ENCODE data around the gene TNS3.

The TNS3 gene

GRCh38 chr7:47314248-47314647 is 267.7 kb downstream of the TNS3 start:
- no peak for DNase-seq

DNA sequence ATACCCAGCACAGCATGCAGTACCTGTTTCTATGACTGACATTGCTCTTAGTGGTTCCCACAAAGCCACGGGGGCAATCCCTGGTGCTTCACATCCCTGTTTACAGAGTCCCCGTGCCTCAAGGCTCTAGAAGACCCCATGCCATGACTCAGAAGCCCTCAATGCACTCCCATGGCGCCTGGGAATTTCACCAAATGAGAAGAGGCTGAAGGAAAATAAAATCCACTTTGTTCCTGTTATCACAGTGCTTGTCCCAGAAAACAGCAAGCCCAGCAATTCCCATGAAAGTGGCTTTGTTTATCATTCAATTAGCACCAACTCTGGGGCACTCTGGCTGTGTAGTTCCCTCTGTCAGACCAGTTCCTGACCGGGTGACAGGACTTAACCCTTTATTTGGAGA is 268.3 kb downstream of the TNS3 start:
- no peak for DNase-seq

DNA sequence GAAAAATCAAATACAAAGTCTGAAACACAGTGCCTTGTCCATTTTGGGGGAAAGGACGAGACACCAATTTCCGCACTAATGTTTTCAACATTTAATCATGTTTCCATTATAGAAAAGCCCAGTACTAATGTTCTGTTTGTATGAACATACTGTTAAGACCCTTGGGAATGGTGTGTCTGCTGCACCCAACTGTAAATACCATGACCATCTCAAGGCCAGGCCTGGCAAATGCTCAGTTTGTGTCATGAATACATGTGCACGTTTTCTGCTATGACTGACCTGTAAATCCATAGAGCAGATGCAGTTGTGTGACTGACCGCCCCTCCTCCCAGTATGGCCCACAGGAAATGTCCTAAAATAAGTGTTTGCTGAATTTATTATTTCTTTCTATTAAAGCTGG is 270.0 kb downstream of the TNS3 start:
- no peak for DNase-seq

GRCh38 chr7:47310020-47310419 is 271.9 kb downstream of the TNS3 start:
- no peak for DNase-seq

DNA sequence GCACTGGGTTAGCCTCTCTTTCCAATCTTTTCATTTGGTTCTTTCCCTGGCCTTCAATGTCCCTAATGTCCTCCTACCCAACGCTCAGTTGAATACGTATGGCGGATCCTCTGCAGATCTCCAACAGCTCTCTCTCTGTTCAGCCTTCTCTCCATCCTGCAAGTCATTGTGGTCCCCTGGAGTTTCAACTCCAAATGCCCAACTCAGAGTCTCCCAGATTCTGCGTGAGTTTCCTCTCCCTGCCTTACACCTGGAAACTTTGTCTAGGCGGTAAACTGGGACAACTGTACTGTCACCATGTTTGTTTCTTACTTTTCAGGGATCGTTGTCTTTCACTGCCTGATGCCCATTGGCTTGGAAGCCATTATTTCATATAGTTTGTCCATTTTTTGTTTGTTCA is 273.1 kb downstream of the TNS3 start:
- DNase-seq = no peak

- DNase-seq = no peak
Measured at GRCh38 chr7:47307311-47307710, 274.6 kb downstream of the TNS3 start.

DNA sequence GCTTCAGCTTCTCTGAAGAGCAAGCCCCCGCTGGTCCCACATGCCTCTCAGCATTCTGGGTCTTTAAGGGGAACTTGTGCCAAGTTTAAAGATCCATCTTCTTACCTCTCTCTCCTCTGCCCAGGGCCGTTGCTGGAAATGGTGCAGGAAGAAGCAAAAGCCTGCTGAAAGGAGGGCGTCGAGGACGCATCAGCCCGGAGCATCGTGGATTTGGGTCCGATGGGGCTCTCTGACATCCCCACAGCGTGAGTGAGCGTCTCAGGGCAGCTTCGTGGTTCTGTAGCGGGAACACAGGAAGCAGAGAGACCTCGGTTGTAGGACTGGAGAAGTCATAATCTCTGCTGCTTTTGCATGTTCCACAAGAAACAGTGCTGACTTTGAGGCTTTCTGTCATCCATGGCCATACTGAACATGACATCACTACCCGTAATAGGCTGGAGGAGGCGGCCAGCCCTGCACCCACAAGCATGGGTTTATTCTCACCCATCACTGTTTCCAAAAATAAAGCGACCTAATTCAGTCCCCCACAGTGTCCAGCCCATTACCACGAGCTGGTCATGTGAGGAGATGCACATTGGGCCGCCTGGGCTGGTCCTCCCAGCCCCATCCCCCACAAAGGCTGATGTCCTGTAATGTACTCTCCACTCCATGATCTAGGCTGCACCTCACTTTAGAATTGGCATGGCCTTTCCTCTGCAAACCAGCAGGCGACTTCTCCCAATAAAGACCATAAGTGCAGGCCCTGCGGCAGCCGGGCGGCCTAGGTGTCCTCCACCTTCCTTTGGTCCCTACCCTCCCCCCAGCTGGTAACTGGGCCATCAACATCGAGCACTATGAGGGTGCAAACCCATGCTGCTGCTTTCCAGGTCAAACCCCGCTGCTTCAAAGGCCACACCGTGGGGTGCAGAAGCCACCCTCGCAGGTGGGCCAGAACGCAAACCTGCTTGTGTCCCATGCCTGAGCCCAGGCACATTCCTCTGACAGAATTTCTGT is 276.9 kb downstream of the TNS3 start:
- no peak for DNase-seq

GRCh38 chr7:47303695-47304453 is 278.0 kb downstream of the TNS3 start:
- DNase-seq = no peak

DNA sequence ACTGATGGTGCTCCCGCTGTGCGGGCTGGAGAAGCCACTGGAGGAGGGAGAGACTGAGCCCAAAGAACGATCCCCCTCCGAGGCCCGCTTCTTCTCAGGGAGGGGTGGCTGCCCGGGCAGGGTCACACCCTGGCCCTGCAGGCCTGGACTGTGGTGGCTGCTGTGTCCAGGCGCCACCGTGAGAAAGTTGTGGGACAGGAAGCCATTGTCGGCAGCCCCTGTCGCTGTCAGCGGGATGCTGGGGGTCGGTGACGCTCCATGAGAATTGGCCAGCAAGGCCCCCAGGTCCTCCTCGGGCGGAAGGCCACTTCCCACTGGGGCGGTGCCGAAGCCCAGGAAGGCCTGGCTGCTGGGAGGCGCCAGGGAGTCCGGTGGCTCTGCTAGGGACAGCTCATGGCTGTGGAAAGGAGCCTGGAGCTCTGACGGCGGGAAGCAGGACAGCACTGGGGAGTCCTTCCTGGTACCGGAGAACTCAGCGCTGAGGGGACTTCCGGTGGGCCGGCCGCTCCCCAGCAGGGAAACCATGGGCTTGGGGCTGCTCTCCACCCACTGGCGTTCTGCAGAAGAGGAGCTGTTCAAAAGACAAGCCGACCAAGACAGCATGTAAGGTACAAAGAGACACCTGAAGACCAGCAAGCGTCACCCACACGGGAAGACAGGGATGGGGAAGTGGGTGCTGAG is 278.8 kb downstream of the TNS3 start:
- DNase-seq = no peak

DNA sequence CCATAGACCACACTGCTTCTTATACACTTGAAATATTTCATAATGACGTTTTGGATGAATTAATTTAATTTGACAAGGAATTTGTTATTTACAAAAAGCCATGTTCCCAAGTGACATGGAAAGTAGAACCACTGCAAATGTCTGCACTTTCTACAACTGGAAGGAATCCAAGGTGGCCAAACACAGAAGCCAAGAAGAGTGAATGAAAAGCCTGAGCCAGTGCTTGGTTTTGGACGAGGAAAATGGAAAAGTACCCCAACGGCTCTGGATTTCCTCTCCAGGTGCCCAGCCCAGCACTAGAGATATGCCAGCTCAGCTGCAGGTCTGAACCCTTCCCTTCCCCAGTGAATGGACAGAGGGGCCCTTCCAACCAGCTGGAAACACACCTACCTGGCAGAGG is 279.4 kb downstream of the TNS3 start:
- no peak for DNase-seq

DNA sequence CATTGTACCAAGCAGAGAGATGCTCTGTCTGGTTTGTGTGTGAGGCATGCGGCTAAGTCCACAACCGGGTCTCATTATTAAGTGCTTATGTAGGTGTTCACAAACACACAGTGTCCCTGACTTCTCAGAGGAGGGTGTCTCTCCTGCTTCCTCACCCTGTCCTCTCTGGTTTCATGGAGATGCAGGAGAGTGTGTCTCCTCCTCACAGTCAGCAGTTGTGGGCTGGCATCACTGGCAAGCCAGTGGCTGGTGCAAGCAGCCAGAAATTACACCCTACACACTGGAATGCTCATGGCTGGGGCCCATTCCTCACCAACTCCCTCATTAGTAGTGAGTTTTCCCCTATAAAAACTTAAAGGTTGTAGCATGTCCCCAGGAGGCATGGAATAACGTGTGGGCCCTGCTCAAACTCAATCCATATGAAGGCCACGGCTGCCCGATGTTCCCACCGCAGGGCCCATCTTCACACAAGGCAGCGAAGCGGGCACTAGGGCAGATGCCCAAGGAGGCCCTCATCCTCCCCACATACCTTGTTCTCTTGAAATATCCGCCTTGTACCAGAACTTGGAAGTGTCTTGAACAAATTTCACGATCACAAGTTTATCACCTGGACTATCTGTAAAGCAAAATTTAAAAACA is 280.1 kb downstream of the TNS3 start:
- DNase-seq = no peak

DNA sequence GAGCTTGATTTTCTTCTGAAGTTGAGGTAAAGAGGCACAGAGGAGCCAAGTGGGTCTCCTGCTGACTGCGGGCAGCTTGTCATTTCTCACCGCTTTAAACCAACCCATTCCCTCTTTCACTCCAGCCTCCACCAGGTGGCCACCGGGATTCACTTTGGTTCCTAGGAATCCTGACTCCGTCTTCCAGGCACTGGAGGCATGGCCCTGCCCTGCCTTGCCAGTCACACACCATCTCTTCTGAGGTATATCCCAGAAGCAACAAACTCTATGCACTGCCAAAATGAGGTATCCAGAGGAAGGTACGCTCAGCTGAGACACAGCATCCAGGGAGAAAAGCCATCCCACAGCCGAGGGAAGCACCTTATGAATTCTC is 280.8 kb downstream of the TNS3 start:
- no peak for DNase-seq

DNA sequence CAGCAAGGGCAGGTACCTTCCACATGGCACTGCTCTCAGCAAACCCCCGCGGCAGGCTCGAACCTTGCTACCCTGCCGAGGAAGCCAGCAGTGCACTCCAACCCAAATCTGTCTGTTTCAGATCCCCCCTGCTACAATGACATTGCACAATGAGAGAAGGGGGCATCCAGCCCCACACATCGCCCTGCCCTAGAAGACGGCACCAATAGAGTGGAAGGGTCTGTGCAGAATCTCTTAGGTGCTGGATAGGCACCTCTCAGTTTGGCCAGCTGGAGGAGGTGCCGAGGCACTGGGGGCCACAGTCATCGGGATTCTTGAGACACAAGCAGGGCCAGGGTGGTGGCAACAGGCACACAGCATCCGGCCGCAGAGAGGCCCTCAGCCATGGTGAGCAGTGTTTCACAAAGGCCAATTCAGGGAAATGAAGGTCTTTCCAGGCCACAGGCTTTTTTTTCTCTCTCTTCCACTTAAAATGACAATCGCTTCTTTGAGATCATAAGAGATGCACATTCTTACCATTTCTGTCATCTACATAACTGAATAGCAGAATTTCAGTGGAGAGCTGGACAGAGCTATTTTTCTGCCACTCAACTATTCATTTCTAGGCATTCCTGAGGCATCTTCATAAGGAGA is 281.3 kb downstream of the TNS3 start:
- no peak for DNase-seq

DNA sequence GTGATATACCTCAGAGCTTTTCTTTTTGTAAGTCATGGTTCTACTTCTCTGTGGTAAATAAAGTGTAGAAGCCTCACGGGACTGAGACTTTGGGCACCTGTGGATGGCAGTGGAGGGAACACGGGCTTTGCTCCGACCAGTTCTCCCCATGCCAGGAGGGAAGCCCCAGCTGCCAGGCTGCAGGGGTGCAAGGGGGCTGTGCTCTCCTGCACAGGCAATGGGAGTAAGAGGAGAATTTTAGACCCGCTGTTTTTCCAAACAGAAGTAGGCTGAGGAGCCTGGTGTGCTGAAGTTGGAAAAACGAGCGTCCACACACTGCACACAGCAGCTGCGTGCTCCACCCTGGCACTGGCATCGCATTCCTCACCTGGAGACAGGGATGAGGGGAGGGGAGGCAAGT is 282.4 kb downstream of the TNS3 start:
- no peak for DNase-seq

DNA sequence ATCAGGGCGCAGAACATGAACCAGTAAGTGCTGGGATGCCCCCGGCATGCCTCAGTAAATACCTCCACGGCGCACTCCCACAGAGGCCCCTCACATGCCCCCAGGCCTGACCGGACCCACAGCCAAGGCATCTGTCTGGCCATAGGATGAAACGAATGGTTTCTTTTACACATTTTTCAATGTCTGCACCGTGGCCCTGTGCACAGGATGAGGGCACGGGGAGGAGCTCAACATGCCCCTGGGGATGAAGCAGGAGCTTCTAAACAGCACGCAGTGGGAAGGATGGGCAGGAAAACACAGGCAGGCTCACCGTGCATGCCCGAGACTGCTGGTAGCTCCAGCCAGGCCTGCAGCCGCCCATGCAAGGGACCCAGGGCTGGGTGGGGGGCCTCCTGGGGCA is 283.3 kb downstream of the TNS3 start:
- DNase-seq = no peak

GRCh38 chr7:47297120-47297519 is 284.8 kb downstream of the TNS3 start:
- no peak for DNase-seq

- no peak for DNase-seq
Measured at GRCh38 chr7:47295606-47296005, 286.3 kb downstream of the TNS3 start.

GRCh38 chr7:47294556-47295222 is 287.2 kb downstream of the TNS3 start:
- DNase-seq = no peak

DNA sequence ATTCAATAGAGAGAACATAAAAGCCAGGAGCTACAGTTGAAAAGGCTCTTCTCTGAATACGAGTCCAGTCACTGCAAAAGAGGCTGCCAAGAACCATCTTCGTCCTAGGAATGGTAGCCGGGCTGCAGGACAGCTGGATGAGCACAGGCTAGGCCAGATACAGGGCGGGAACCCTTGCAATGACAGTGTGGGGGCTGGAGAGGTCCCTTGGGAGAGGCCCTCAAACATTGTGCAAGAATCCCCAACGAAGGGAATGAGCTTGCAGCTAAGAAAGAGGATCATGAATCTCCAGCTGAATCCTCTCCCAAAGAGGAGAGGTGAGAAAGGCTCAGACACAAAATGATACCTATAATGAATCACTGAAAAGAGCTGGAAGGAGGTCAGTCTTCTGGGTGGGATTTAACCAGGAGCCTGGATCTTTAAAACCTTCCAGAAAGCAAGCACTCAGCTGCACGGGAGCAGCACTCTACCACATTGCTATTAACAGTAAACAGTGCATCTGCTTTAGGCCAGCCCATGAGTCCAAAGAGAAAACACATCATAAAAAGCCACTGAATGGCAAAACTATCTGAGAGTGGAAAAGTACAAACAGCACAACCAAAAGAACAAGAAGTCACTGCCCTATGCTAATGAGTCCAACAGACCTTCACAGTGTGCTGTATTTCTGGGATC is 287.9 kb downstream of the TNS3 start:
- no peak for DNase-seq

GRCh38 chr7:47292832-47293309 is 289.0 kb downstream of the TNS3 start:
- DNase-seq = no peak

DNA sequence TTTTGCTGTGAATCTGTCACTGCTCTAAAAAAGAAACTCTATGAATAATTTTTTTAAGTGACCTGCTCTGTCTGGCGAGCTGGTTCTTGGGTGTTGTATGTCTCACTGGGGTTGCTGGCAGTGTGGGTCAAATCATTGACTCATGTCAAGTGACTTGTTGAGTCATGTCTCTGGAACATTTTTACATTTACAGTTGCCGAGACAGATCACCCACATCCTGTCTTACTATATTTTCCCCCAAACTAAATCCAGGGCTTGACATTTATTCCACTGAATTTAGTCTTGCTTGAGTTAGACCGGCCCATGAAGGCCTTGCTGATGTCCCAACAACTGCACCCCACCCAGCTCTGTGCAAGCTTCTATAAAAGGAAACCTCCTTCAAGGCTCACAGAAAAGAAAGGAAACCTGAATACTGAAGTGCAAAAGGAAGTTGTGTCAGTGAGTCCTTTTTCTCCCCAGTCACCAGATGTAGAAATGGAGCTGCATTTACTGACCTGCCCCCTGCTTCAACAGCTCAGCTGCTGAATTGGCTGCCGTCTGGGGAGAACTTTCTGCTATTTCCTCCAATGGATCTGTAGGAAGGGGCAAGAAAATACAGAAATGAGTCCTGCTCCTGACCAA is 290.3 kb downstream of the TNS3 start:
- no peak for DNase-seq
